Psoas muscle (tissue), 8 donors: ENCODE measurements around the gene CD53. TPM values are rescaled to one million over a fixed set of nuclear protein-coding genes. Genes with fewer than 3 reads are reported as not detected.

Experiments
- ATAC-seq, 4 donors: fragments of 200-7000 bp; cut with Tn5 transposase; one replicate each; pipeline ENCODE4 v1.9.1; 2020; ENCODE audit warnings: moderate library complexity in 3 of 4, mild to moderate bottlenecking in 2 of 4
- DNase-seq, 2 donors: peaks; one replicate each; pipeline ENCODE4 v3.0.0-alpha.2; 2020
- H3K27ac ChIP-seq: fragments of 200-600 bp; one replicate; pipeline ENCODE4 v1.8.0; 2022
- H3K27me3 ChIP-seq, 3 donors: fragments of 200-600 bp in 1 of 3; one replicate each; pipeline versions ENCODE4 v1.6.1 to v1.8.0; 2013 to 2022; ENCODE audit warnings: low read length in 2 of 3, mild to moderate bottlenecking in 2 of 3, moderate library complexity in 1 of 3; ENCODE audit not compliant: insufficient read depth in 3 of 3
- H3K36me3 ChIP-seq, 2 donors: fragments of 200-600 bp in 1 of 2; one replicate each; pipeline versions ENCODE4 v1.6.1 to v1.8.0; 2013 to 2022; ENCODE audit warnings: low read depth in 1 of 2, mild to moderate bottlenecking in 1 of 2, moderate library complexity in 1 of 2; ENCODE audit not compliant: insufficient read depth in 1 of 2
- H3K4me1 ChIP-seq: fragments of 200-600 bp; one replicate; pipeline ENCODE4 v1.8.0; 2022
- H3K4me3 ChIP-seq: fragments of 200-600 bp; one replicate; pipeline ENCODE4 v1.8.0; 2022; ENCODE audit warnings: mild to moderate bottlenecking
- H3K9me3 ChIP-seq: fragments of 200-600 bp; one replicate; pipeline ENCODE4 v1.8.0; 2022
- CTCF ChIP-seq: fragments of 200-600 bp; IDR thresholded peaks from one replicate; pipeline ENCODE4 v1.8.0; 2022; ENCODE audit warnings: antibody characterized with exemption
- WGBS, 3 donors: extraction: QIAGEN DNeasy Blood & Tissue Kit; methylation state at CpG; one replicate each; pipeline versions ENCODE4 v1.1.6 to v1.1.7; 2013; 5-methylcytosine and 5-hydroxymethylcytosine counted together
- intact Hi-C, 2 donors: fragments of 100-400 bp; cut with DNase I; formaldehyde crosslinking; loops; one replicate each; pipeline versions ENCODE4 v1.11.0 to v1.14.2; 2022
- polyA plus RNA-seq, 3 donors: library from polyadenylated mRNA; stranded (reverse); fragments of 200-250 nt; gene quantifications; one replicate each; pipeline ENCODE4 v1.2.3, GENCODE V29; 2013
- total RNA-seq, 4 donors: library from RNA; stranded (reverse); fragmentation: NEBNext Ultra II Directional in 2 of 4; extraction: Animal tissue kit (Norgen Biotek cat#: 25700) in 2 of 4; gene quantifications; one replicate each; pipeline versions ENCODE4 v1.2.1 to v1.2.4, GENCODE V29; 2021 to 2023
- donor health status: healthy with polysubstance abuse.
- donor health status: DM: no; HTN: no; CAD: no; lungs with moderate emphysema.
- donor health status: Bipolar disorder and iron deficiency.
- donor health status: healthy.
- donor health status: DM: yes; HTN: yes; CAD: no.
- donor health status: DM: no; HTN: no; CAD: no.
- donor health status: DM: no; HTN: no; CAD: no.
- donor health status: DM: yes; HTN: yes; CAD: no.

Gene CD53
- total and polyA plus RNA-seq, 7 donors, result 1.5 to 10.2 (median 5.3) TPM

- Histone ChIP-seq H3K4me1 (no peaks in the 10 kb centered on the region), H3K27me3 (no peaks in the 10 kb centered on the region), H3K36me3 (no peaks in the 10 kb centered on the region), H3K27ac (no peak overlapping the region), H3K4me3 (no peak overlapping the region), H3K9me3 (no peaks in the 10 kb centered on the region)
- no peak for ATAC-seq
- WGBS, 3 donors, result 74 to 80% (median 78%) methylated on average over 8 of the region's 8 CpGs
- intact Hi-C loops, result loop anchor here in 1 of 2 donors (10.0 kb wide), 1 partner anchor 1283 kb away; no protein-coding TSS in a partner anchor
- DNase-seq, result no peak
- no peak for TF ChIP-seq CTCF
Observed at GRCh38 chr1:110877776-110878175, 4.8 kb downstream of the CD53 start.

DNA sequence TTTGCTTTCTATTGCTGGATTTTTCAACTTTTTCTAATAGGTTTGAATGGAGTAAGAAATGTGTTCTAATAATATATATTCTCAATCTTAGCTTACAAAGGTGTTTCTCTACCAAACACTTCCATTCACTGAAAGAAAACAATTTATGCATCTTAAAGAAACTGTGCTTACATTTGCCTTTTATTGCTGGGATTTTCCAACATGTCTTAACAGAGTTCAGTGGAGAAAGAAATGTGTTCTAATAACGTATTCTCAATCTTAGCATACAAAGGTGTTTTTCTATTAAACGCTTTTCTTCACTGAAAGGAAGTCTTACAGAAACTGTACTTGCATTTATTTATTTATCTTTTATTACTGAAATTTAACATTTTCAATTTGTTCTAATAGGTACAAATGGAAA, 5.6 kb downstream of the CD53 start:
- no peak for DNase-seq

GRCh38 chr1:110878993-110879392, 6.0 kb downstream of the CD53 start:
- WGBS, 3 donors, result 69 to 77% (median 69%) methylated on average over 3 of the region's 3 CpGs
- no peak for ATAC-seq
- intact Hi-C loops, result loop anchor here in 1 of 2 donors (10.0 kb wide), 1 partner anchor 1284 kb away; no protein-coding TSS in a partner anchor
- no peak overlapping the region for H3K4me3 ChIP-seq
- H3K9me3 ChIP-seq, result no peaks in the 10 kb centered on the region
- H3K36me3 ChIP-seq, result no peaks in the 10 kb centered on the region
- TF ChIP-seq CTCF, result no peak
- DNase-seq, result no peak
- no peaks in the 10 kb centered on the region for H3K4me1 ChIP-seq
- no peak overlapping the region for H3K27ac ChIP-seq
- no peaks in the 10 kb centered on the region for H3K27me3 ChIP-seq

More for the DNA sequence above, 5.6 kb downstream of the CD53 start:
- no peaks in the 10 kb centered on the region for H3K9me3 ChIP-seq
- no peaks in the 10 kb centered on the region for H3K27me3 ChIP-seq
- no peak for TF ChIP-seq CTCF
- H3K4me3 ChIP-seq, result no peak overlapping the region
- no peaks in the 10 kb centered on the region for H3K36me3 ChIP-seq
- H3K27ac ChIP-seq, result no peak overlapping the region
- ATAC-seq, result no peak
- intact Hi-C loops, result loop anchor here in 1 of 2 donors (10.0 kb wide), 1 partner anchor 1284 kb away; no protein-coding TSS in a partner anchor
- H3K4me1 ChIP-seq, result no peaks in the 10 kb centered on the region
- WGBS, 3 donors, result 85 to 91% (median 87%) methylated on average over 2 of the region's 2 CpGs

DNA sequence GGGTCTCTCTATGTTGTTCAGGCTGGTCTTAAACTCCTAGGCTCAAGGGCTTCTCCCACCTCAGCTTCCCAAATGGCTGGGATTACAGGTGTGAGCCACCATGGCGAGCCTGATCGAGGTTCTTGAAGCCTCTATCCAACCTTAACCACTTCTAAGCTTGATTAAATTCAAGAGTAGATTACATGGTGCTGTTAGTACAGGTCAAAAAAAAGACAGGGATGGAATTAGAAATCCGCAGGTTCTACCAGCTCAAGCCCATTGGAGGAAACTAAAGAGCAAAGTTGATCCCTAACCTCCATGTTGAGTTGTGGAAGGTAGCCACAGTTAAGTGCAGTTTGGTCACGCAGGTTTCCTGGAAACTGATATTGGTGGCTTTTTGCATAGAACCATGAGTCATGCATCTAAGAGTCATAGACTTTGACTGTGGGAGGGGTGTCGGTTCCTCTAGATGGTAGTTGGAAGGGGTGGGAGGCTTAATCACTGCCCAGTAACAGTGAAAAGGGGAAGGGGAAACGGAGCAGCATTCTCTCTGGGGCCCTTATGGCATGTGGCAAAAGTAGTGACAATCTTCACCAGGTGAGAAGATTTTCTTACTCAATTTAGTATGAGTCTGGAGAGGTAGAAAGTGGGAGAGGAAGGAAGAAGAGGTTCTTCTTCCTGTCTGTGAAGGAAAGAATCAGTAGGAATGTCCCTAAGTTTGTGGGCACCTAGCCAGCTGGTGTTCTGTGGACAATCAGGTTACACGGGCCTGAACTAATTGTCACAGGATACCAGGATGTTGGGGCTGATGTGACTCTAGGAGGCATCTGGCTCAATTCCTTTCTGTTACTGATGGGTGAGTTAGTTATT, 7.0 kb downstream of the CD53 start:
- DNase-seq (no peak), ATAC-seq (no peak)
- 30 to 42% (median 39%) methylated on average over 7 of the region's 7 CpGs for WGBS, 3 donors
- TF ChIP-seq CTCF, result no peak
- Histone ChIP-seq H3K9me3 (no peaks in the 10 kb centered on the region), H3K4me1 (no peaks in the 10 kb centered on the region), H3K27me3 (no peaks in the 10 kb centered on the region), H3K36me3 (no peaks in the 10 kb centered on the region), H3K4me3 (no peak overlapping the region), H3K27ac (no peak overlapping the region)
- intact Hi-C loops, result loop anchor here in 1 of 2 donors (10.0 kb wide), 1 partner anchor 1285 kb away; no protein-coding TSS in a partner anchor
